Activated CD4-positive, CD25-positive, alpha-beta regulatory T cell (primary cell): ENCODE data around the gene ERC2.
"Not testable (repeated sequence)": the region's sequence is repeated elsewhere in the genome, so short reads cannot be mapped to it uniquely, and the experiment has no call there.

ENCODE experiments used
- DNase-seq, 4 experiments: peaks; one replicate each; lab custom pipeline; 2025; lab: John Stamatoyannopoulos, UW

ERC2 gene

GRCh38 chr3:55880357-55880756, 587.9 kb downstream of the ERC2 start:
- DNase-seq = no peak

GRCh38 chr3:55879901-55880331, 588.4 kb downstream of the ERC2 start:
- DNase-seq = no peak

- no peak for DNase-seq
Observed at GRCh38 chr3:55877703-55878102, 590.6 kb downstream of the ERC2 start.

- DNase-seq = no peak
Observed at GRCh38 chr3:55876560-55876959, 591.7 kb downstream of the ERC2 start.

- DNase-seq = no peak
Observed at GRCh38 chr3:55875113-55875512, 593.2 kb downstream of the ERC2 start.

GRCh38 chr3:55873523-55874254, 594.6 kb downstream of the ERC2 start:
- DNase-seq = no peak

- no peak for DNase-seq
Observed at GRCh38 chr3:55870594-55870993, 597.7 kb downstream of the ERC2 start.

GRCh38 chr3:55868347-55868746, 599.9 kb downstream of the ERC2 start:
- no peak for DNase-seq

- no peak for DNase-seq
Observed at GRCh38 chr3:55863028-55863427, 605.2 kb downstream of the ERC2 start.

- DNase-seq = no peak
Observed at GRCh38 chr3:55860049-55860721, 608.1 kb downstream of the ERC2 start.

GRCh38 chr3:55859305-55859704, 609.0 kb downstream of the ERC2 start:
- no peak for DNase-seq

GRCh38 chr3:55858727-55859126, 609.5 kb downstream of the ERC2 start:
- no peak for DNase-seq

GRCh38 chr3:55858302-55858701, 610.0 kb downstream of the ERC2 start:
- DNase-seq = no peak

- no peak for DNase-seq
Observed at GRCh38 chr3:55857633-55858032, 610.6 kb downstream of the ERC2 start.

- no peak for DNase-seq
Observed at GRCh38 chr3:55855311-55855710, 613.0 kb downstream of the ERC2 start.

- no peak for DNase-seq
Observed at GRCh38 chr3:55854494-55854893, 613.8 kb downstream of the ERC2 start.

- no peak for DNase-seq
Observed at GRCh38 chr3:55852326-55852725, 615.9 kb downstream of the ERC2 start.

- no peak for DNase-seq
Observed at GRCh38 chr3:55842204-55842603, 626.1 kb downstream of the ERC2 start.

GRCh38 chr3:55831876-55832275, 636.4 kb downstream of the ERC2 start:
- DNase-seq = not testable (repeated sequence)

- no peak for DNase-seq
Observed at GRCh38 chr3:55828712-55829111, 639.6 kb downstream of the ERC2 start.

GRCh38 chr3:55827786-55828185, 640.5 kb downstream of the ERC2 start:
- DNase-seq = no peak

- no peak for DNase-seq
Observed at GRCh38 chr3:55826731-55827496, 641.4 kb downstream of the ERC2 start.

GRCh38 chr3:55826097-55826496, 642.2 kb downstream of the ERC2 start:
- no peak for DNase-seq
